ENCODE measurements around the gene DCAF11. TPM values are rescaled to one million over a fixed set of nuclear protein-coding genes. Genes with fewer than 3 reads are reported as not detected.

The DCAF11 gene
- total and polyA plus RNA-seq, 2 of the 13 experiments (the other 11 are each of a cell fraction or from before 2014, with no cell fraction given), result 150 to 257 TPM

- TF ChIP-seq PATZ1 (CRISPR knock-in tag; IDR thresholded peaks at IDR 0.05) (peak; percentile 53), ZFY (CRISPR knock-in tag; IDR thresholded peaks at IDR 0.05) (peak; percentile 58), ZNF546 (CRISPR knock-in tag; conservative IDR thresholded peaks at IDR 0.05) (no peak), CREB1 (IDR thresholded peaks at IDR 0.05) (peak; percentile 8; the same call in 1 of the 2 replicates), CREB1 (CRISPR knock-in tag; IDR thresholded peaks at IDR 0.05) (no peak), FOSL2 (CRISPR knock-in tag; IDR thresholded peaks at IDR 0.05) (0 out of 2 replicates have a peak, but pooled peaks have one; percentile 25), ZBTB38 (CRISPR knock-in tag; IDR thresholded peaks at IDR 0.05) (peak; percentile 44; the same call in 1 of the 2 replicates), CSRNP1 (CRISPR knock-in tag; IDR thresholded peaks at IDR 0.05) (no peak), ZNF557 (CRISPR knock-in tag; IDR thresholded peaks at IDR 0.05) (no peak), ISL2 (CRISPR knock-in tag; IDR thresholded peaks at IDR 0.05) (0 out of 2 replicates have a peak, but pooled peaks have one; percentile 35), SALL1 (CRISPR knock-in tag; IDR thresholded peaks at IDR 0.05) (no peak; the same call in 1 of the 2 replicates), KAT7 (CRISPR knock-in tag; IDR thresholded peaks at IDR 0.05; ENCODE audit: borderline replicate concordance) (no peak; the same call in 1 of the 2 replicates), PRMT3 (CRISPR knock-in tag; IDR thresholded peaks at IDR 0.05; ENCODE audit: borderline replicate concordance, low read depth) (no peak), ZNF75D (CRISPR knock-in tag; IDR thresholded peaks at IDR 0.05; ENCODE audit: borderline replicate concordance) (no peak), ZSCAN5A (CRISPR knock-in tag; IDR thresholded peaks at IDR 0.05; ENCODE audit: borderline replicate concordance) (0 out of 2 replicates have a peak, but pooled peaks have one; percentile 78), MED1 (CRISPR knock-in tag; IDR thresholded peaks at IDR 0.05) (peak; percentile 43; the same call in 1 of the 2 replicates), ARID4A (CRISPR knock-in tag; IDR thresholded peaks at IDR 0.05; ENCODE audit: borderline replicate concordance) (peak; percentile 43; the same call in 1 of the 2 replicates), ZNF501 (CRISPR knock-in tag; IDR thresholded peaks at IDR 0.05) (peak; percentile 44; the same call in 1 of the 2 replicates), HOMEZ (CRISPR knock-in tag; IDR thresholded peaks at IDR 0.05; ENCODE audit: low read depth) (peak; percentile 24; the same call in 1 of the 2 replicates), TCF7 (IDR thresholded peaks at IDR 0.05; ENCODE audit: low read depth) (no peak)
Observed at GRCh38 chr14:24110060-24110459, 4.5 kb upstream of the DCAF11 start (continued).
